Fibroblast of the aortic adventitia (primary cell): ENCODE results near the gene WDPCP. TPM values are rescaled to one million over a fixed set of nuclear protein-coding genes. Genes with fewer than 3 reads are reported as not detected.

Source experiments
- DNase-seq: peaks from one replicate; pipeline ENCODE4 v3.0.0-alpha.2; 2010; ENCODE audit warnings: low read depth
- H3K4me3 ChIP-seq: 2 replicates; pipeline ENCODE4 v1.5.1; 2011; ENCODE audit warnings: low read depth, mild to moderate bottlenecking, control low read depth, low read length, moderate library complexity
- total RNA-seq: library from RNA; depleted of rRNA; stranded (reverse); fragments of >200 nt; gene quantifications from 2 replicates; pipeline ENCODE4 v1.2.3, GENCODE V29; 2012; ENCODE audit warnings: low replicate concordance
- TF ChIP-seq, protein P1 (sequence below): IDR thresholded peaks from 2 replicates; pipeline ENCODE4 v1.5.1; 2011; ENCODE audit warnings: mild to moderate bottlenecking, low read length, control low read depth, inconsistent platforms; ENCODE audit not compliant: insufficient read depth

WDPCP gene
- total RNA-seq, 1 donor: 12.4 TPM

DNA sequence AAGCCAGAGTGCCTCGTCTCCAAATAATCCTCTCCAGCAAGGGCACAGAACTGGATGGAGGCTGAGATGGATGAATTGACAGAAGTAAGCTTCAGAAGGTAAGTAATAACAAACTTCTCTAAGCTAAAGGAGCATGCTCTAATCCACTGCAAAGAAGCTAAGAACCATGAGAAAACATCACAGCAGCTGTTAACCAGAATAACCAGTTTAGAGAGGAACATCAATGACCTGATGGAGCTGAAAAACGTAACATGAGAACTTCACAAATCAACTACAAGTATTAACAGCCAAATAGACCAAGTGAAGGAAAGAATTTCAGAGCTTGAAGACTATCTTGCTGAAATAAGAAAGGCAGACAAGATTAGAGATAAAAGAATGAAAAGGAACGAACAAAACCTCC lies 32.3 kb downstream of the WDPCP start:
- no peak overlapping the region for H3K4me3 ChIP-seq
- no peak for DNase-seq
- TF ChIP-seq, protein P1, sequence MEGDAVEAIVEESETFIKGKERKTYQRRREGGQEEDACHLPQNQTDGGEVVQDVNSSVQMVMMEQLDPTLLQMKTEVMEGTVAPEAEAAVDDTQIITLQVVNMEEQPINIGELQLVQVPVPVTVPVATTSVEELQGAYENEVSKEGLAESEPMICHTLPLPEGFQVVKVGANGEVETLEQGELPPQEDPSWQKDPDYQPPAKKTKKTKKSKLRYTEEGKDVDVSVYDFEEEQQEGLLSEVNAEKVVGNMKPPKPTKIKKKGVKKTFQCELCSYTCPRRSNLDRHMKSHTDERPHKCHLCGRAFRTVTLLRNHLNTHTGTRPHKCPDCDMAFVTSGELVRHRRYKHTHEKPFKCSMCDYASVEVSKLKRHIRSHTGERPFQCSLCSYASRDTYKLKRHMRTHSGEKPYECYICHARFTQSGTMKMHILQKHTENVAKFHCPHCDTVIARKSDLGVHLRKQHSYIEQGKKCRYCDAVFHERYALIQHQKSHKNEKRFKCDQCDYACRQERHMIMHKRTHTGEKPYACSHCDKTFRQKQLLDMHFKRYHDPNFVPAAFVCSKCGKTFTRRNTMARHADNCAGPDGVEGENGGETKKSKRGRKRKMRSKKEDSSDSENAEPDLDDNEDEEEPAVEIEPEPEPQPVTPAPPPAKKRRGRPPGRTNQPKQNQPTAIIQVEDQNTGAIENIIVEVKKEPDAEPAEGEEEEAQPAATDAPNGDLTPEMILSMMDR: no peak

DNA sequence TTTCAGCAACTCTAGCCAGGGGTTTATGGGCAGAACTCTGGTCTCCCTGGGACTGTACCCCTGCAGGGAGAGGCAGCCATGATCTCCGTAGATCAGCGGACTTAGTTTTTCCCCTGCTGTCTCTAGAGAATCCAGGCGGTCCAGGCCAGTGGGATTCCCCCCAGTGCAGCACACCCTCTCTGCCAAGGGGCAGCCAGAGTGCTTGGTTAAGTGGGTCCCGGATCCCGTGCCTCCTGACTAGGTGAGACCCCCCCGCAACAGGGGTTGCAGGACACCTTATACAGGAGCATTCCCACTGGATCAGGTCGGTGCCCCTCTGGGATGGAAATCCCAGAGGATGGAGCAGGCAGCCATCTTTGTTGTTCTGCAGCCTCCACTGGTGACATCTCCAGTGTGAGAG lies 33.0 kb downstream of the WDPCP start:
- no peak for DNase-seq
- TF ChIP-seq, protein P1: no peak
- H3K4me3 ChIP-seq: no peak overlapping the region

DNA sequence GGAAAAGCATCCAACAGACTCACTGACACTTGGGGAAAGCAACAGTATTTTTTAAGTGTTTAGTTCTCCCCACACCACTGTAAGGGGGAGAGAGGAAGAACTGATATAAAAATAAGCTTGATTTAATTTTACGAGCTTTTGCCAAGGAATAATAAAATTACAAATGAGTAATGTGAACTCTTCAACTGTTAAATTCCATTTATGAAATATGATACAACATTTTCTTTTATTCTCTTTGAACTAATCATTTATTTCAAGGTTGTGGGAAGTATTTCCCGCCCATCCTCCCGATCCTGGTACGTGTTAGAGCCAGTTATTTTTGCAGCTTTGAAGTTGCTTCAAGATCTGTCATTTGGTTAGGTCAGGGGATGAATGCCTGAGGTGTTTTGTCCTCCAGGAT lies 35.2 kb downstream of the WDPCP start:
- TF ChIP-seq, protein P1: no peak
- DNase-seq: peak; percentile 36
- no peak overlapping the region for H3K4me3 ChIP-seq

DNA sequence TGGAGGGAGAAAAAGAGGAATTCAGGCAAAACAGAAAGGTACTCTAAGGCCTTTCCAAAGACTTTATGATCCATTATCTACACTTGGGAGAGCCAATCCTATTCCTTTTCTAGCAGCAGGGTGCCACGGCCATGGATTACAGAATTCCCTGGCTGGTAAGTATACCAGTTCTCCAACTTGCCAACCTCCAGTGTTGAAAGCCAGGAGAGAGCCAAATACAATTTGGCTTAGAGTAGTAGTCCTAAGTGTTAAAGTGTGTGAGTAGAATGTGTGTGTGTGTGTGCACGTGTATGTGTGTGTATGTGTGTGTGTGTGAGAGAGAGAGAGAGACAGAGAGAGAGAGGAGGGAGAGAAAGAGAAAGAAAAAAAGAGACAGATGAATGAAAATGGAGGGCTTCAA lies 43.3 kb downstream of the WDPCP start:
- TF ChIP-seq, protein P1: no peak
- DNase-seq: no peak
- H3K4me3 ChIP-seq: no peak overlapping the region

DNA sequence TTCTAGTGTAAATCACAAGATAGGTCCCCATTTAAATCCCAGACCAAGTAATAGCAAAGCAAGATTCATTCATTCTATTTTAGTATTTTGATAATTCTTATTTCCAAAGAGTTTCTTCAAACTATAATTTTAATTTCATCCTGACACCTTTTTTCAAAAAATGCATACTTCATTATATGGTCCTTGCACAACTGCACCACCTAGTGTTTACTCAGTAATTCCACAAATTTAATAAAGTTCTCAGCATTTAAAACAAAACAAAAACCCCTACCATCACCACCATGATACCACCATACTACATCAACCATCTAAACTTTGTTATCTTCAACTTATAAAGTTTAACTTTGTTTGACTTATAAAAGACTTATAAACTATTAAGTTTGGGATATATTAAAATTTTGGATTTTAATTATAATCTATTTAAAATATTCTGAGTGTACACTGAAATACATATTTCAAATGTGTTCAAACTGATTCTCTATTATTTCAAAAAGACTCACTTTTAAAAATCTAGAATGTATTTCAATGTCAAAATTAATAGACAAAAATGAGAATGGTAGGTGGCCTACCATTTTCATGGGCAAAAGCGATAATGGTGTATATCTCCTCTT lies 44.2 kb downstream of the WDPCP start:
- DNase-seq: peak; percentile 33
- no peak overlapping the region for H3K4me3 ChIP-seq
- TF ChIP-seq, protein P1: peak; percentile 56

DNA sequence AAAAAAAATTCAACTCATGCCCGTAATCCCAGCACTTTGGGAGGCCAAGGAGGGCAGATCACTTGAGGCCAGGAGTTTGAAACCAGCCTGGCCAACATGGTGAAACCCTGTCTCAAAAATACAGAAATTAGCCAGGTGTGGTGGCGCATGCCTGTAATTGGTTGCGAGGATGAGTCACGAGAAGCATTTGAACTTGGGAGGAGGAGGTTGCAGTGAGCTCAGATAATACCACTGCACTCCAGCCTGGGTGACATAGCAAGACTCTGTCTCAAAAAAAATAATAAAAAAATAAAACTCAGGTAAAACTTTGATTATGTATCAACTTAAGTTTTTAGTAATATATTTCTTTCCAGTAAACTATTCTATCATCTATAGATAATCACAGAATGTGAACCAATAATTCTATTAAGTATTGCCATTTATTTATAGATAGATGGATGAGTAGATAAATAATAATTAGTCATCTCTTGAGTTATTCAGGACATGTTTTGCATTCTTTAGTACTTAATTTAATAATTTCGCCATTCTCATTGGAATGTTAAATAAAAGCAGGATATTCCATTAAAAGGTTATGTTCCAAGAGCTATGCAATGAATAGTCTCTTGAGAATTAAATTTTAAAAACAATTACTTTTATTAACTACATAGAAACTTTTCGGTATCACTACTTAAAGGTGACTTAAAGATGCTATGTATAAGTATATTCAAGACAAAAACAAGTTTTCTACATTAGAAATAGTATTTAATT lies 48.7 kb downstream of the WDPCP start:
- no peak for DNase-seq
- TF ChIP-seq, protein P1: no peak

More for the DNA sequence above, 48.7 kb downstream of the WDPCP start:
- no peak overlapping the region for H3K4me3 ChIP-seq
